ENCODE data around the gene GSG1L. TPM values are rescaled to one million over a fixed set of nuclear protein-coding genes. Genes with fewer than 3 reads are reported as not detected.

GSG1L gene
- total RNA-seq, 1 experiment from 2014 or later: not detected

DNA sequence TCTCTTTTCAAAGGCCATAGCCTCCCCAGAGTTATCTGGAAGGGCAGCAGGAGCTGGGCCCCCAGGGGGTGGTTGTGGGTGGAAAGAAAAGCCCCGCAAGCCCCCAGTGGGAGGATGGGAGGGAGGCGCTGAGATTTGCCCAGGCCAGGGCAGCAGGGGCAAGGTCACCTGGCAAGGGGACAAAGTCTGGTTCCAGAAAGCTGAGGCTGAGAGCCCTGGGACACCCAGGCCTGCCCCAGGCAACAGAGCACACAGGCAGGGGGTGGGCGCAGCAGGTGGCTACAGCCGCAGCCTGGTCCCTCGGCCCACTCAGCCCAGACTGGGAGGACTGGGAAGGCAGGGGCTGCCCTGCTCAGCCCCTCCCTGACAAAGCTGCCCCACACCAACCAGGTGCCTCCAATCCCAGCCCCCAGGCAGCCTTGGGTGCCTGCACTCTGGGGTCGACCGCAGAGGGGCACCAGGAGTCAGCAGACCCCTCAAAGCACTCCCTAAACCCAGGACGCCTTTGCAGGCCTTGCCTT, 23.7 kb upstream of the GSG1L start:
- Histone ChIP-seq H3K4me1 (replicated peaks) (no peaks in the 10 kb centered on the region), H3K9me3 (replicated peaks) (no peaks in the 10 kb centered on the region), H3K27ac (no peak overlapping the region), H3K36me3 (no peaks in the 10 kb centered on the region), H3K4me3 (no peak overlapping the region), H3K27me3 (replicated peaks) (no peaks in the 10 kb centered on the region)
- DNase-seq (ENCODE audit: low read depth in 1 of 2, low spot score in 2 of 2): no peak

DNA sequence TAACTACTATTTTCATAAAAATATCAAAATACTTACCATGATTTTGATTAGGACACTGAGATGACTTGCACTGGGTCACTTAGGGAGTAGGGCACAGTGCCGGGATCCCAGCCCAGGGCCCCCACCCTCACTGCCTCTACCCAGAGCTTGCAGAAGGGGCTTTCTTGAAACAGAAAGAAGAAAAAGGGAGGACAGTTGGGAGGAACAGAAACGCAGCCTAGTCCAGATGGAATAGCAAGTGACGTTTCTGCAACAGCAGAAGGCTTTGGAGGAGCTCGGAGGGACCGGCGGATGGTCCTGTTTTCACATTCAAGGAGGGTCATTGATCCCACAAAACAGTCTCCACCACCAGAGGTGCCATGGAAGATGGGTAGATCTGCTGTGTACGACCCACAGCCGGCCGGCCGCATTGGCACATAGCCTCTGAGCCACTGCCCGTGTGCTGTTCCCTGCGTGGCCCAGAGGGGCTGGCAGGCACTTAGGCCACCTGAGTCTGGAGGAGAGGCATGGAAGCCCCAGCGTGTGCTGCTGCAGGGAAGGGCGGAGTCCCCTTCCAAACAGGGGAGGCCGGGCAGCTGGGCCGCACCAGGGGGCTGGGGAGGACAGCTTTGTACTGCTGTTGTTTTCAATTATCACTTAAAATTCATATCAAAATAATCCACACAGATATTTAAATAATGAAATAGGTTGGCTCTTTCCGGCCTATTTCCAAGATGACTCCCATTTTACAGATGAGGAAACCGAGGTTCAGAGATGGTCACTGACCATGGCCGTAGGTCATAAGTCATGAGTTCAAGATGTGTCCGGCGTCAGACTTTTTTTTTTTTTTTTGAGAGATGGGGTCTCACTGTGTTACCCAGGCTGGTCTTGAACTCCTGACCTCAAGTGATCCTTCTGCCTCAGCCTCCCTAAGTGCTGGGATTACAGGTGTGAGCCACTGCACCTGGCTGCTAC, 22.9 kb upstream of the GSG1L start:
- Histone ChIP-seq H3K27ac (no peak overlapping the region), H3K36me3 (no peaks in the 10 kb centered on the region)

DNA sequence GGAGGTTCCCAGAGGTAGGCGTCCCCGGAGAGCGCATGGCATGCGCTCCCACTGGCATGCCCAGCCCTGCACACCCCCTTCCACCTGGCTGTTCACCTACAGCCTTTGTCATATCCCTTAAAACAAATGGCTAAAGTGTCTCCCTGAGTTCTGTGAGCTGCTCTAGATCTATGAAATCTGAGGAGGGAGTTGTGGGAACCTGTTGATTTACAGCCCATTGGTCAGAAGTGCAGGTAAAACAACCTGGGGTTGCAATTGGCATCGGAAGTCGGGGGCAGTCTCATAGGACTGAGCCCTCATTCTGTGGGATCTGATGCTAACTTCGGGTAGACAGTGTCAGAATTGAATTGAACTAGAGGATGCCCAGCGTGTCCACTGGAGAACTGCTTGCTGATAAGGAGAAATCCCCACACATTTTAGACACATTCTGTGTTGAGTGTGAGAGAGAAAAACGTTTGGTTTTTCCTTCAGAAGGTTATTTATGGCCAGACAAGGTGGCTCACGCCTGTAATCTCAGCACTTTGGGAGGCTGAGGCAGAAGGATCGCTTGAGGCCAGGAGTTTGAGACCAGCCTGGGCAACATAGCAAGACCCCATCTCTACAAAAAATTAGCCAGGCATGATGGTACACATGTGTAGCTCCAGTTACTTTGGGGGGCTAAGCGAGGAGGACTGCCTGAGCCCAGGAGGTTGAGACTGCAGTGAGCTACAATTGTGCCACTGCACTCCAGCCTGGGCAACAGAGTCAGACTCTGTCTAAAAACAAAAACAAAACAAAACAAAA, 22.1 kb upstream of the GSG1L start:
- Histone ChIP-seq H3K4me1 (replicated peaks) (no peaks in the 10 kb centered on the region), H3K36me3 (no peaks in the 10 kb centered on the region), H3K4me3 (no peak overlapping the region), H3K27ac (no peak overlapping the region), H3K9me3 (replicated peaks) (no peaks in the 10 kb centered on the region), H3K27me3 (replicated peaks) (no peaks in the 10 kb centered on the region)
- DNase-seq (ENCODE audit: low read depth in 1 of 2, low spot score in 2 of 2): no peak

More for the DNA sequence above, 22.9 kb upstream of the GSG1L start:
- Histone ChIP-seq H3K27me3 (replicated peaks) (no peaks in the 10 kb centered on the region), H3K4me3 (no peak overlapping the region), H3K4me1 (replicated peaks) (no peaks in the 10 kb centered on the region), H3K9me3 (replicated peaks) (no peaks in the 10 kb centered on the region)
- no peak for DNase-seq (ENCODE audit: low read depth in 1 of 2, low spot score in 2 of 2)

DNA sequence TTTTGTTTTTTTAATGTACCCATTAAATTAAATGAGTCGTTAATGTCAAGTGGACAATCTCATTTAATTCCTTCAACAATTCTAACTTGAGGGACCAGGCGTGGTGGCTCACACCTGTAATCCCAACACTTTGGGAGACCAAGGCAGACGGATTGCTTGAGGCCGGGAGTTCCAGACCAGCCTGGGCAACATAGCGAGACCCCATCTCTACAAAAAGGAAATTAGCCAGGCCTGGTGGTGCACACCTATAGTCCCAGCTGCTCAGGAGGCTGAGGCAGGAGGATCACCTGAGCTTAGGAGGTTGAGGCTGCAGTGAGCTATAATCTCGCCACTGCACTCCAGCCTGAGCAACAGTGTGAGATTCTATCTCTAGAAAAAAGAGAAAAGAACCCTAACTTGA, 20.7 kb upstream of the GSG1L start:
- Histone ChIP-seq H3K36me3 (no peaks in the 10 kb centered on the region), H3K27me3 (replicated peaks) (no peaks in the 10 kb centered on the region), H3K9me3 (replicated peaks) (no peaks in the 10 kb centered on the region), H3K27ac (no peak overlapping the region), H3K4me1 (replicated peaks) (no peaks in the 10 kb centered on the region), H3K4me3 (no peak overlapping the region)
- DNase-seq (ENCODE audit: low read depth in 1 of 2, low spot score in 2 of 2): no peak

DNA sequence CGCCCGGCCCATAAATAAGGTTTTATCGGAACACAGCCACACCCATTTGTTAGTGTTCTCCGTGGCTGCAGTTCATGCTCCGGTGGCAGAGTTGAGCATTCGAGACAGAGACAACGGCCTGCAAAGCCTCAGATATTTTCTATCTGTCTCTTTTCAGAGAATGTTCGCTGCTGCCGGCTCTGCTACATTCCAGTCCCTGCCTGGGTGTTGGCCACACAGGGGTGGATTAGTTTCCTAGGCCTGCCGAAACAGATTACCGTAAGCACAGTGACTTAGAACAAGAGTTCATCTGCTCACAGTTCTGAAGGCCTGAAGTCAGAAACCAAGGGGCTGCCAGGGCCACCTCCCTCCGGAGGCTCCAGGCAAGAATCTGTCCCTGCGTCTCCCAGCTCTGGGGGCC, 19.1 kb upstream of the GSG1L start:
- H3K9me3 ChIP-seq (replicated peaks): no peaks in the 10 kb centered on the region
- H3K27me3 ChIP-seq (replicated peaks): no peaks in the 10 kb centered on the region
- H3K36me3 ChIP-seq: no peaks in the 10 kb centered on the region
- no peak for DNase-seq (ENCODE audit: low read depth in 1 of 2, low spot score in 2 of 2)
- H3K4me1 ChIP-seq (replicated peaks): no peaks in the 10 kb centered on the region
- H3K27ac ChIP-seq: no peak overlapping the region
- no peak overlapping the region for H3K4me3 ChIP-seq

DNA sequence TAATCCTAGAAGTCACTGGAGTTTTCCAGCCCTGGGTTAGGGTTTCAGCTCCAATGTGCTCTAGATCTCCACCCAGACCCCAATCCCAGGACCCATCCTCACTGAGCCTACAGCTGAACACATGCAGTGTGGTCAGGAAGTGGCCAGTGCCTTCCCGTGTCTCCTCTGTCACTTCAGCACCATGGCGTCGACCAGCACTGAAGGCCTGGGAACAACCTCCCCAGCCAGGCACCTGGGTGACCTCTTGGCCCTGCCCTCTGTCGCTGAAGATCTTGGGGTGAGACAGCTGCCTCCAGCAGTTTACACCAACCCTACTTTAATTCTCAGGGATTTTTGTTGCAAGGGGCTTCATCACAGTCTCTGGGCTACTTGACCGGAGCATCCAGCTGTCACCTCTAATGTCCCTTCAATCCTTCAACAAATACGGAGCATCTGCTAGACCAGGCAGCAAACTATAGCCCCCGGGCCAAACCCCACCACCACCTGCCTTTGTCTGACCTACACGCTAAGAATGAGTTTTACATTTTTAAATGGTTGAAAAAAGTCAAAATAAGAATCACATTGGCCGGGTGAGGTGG, 18.0 kb upstream of the GSG1L start:
- Histone ChIP-seq H3K36me3 (no peaks in the 10 kb centered on the region), H3K27ac (no peak overlapping the region), H3K4me3 (no peak overlapping the region), H3K4me1 (replicated peaks) (no peaks in the 10 kb centered on the region), H3K9me3 (replicated peaks) (no peaks in the 10 kb centered on the region), H3K27me3 (replicated peaks) (no peaks in the 10 kb centered on the region)
- no peak for DNase-seq (ENCODE audit: low read depth in 1 of 2, low spot score in 2 of 2)

DNA sequence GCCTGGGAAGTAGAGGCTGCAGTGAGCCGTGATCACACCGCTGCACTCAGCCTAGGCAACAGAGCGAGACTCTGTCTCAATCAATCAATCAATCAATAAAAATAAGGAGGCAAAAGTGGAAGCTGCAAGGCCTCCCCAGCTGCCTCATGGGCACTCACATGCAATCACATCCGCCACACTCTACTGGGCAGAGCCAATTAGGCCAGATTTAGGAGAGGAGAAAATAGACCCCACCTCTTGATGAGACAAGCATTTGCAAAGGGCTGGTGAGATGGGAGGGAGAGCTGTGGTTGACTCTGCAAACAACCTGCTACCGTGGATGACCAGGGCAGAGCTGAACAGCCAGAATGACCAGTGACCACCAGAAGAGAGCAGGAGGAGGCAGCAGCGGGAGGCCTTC, 14.7 kb upstream of the GSG1L start:
- Histone ChIP-seq H3K27me3 (replicated peaks) (peaks cover 4% of the 10 kb centered on the region; the same call in 1 of the 2 replicates), H3K27ac (no peak overlapping the region), H3K36me3 (no peaks in the 10 kb centered on the region), H3K4me1 (replicated peaks) (no peaks in the 10 kb centered on the region), H3K9me3 (replicated peaks) (no peaks in the 10 kb centered on the region), H3K4me3 (no peak overlapping the region)
- DNase-seq (ENCODE audit: low read depth in 1 of 2, low spot score in 2 of 2): no peak

DNA sequence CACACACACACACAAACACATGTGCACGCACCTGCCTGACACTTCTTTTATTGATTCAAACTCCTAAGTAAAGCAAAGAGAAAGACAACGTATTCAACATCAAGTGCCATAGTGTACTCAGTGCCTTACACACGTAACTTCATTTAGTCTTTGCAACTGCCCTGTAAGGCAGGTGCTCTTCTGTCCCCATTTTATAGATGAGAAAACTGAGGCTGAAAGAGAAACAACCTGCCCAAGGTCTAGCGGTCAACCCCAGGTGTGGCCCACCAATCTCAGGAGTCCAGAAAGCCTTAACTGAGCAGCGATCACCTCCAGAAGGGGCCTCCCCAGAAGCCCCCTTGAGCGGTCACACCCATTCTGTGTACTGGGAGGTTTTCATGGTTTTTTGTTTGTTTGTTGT, 10.3 kb upstream of the GSG1L start:
- no peak for DNase-seq (ENCODE audit: low read depth in 1 of 2, low spot score in 2 of 2)
- Histone ChIP-seq H3K9me3 (replicated peaks) (no peaks in the 10 kb centered on the region), H3K4me1 (replicated peaks) (no peaks in the 10 kb centered on the region), H3K27me3 (replicated peaks) (peaks cover 26% of the 10 kb centered on the region), H3K36me3 (no peaks in the 10 kb centered on the region), H3K4me3 (no peak overlapping the region), H3K27ac (no peak overlapping the region)

DNA sequence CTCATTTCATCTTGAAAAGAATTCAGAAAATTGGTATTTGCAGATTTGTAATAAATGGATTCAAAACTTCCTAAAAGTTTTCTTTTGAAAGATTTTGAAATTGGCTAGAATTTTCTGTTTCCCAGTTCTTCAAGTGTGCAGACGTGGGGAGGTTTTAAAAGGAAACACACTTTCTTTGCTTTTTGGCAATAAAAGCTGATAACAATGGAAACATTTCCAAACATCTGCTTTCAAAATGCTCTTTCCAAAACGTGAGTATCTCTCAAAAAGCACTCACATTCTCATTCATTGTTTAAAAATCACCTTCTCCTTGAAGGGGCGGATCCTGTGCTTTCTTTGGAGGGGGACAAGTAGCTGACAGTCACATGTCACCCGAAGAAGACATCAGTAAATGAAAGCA, 8.6 kb upstream of the GSG1L start:
- Histone ChIP-seq H3K36me3 (no peaks in the 10 kb centered on the region), H3K4me3 (no peak overlapping the region), H3K27ac (no peak overlapping the region), H3K4me1 (replicated peaks) (no peaks in the 10 kb centered on the region), H3K27me3 (replicated peaks) (peaks cover 42% of the 10 kb centered on the region), H3K9me3 (replicated peaks) (no peaks in the 10 kb centered on the region)
- no peak for DNase-seq (ENCODE audit: low read depth in 1 of 2, low spot score in 2 of 2)

DNA sequence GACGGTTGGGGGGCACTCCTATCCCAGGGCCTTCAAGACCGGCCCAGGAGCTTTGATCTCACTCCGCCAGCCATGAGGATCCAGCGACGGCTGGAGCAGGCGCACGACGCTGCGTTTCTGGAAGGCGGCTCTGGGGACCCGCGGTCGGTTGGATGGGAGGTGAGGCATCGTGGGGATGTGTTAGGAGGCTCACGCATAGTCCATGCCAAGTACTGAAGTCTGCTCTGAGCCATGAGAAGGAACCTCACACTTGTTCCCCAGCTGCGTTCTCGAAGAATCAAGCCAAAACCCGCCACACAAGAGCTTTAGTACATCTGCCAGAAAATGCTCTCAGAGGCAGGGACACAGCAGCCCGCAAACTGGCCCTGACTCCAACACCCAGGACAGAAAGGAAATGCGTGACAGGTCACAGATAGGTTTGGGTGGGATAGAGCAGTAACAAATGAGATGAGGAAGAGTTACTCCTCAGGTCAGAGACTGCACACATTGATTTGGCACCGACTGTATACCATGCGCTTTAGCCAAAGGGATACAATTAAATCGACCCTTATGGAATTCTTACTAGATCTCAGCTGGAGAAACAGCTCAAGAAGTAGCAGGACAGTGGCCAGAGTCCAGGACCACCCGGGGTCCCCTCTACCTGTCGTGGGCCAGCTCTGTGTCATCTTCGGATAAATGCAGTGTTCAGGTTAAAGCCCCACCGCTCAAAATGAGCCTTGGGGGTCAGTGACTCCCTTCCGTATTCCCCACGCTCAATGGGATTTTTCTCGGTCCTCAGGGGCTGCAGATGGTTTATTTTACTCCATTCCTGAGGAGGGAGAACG, 6.7 kb upstream of the GSG1L start:
- H3K9me3 ChIP-seq (replicated peaks): no peaks in the 10 kb centered on the region
- H3K4me3 ChIP-seq: no peak overlapping the region
- no peaks in the 10 kb centered on the region for H3K4me1 ChIP-seq (replicated peaks)
- no peak overlapping the region for H3K27ac ChIP-seq
- DNase-seq (ENCODE audit: low read depth in 1 of 2, low spot score in 2 of 2): no peak
- peaks cover 57% of the 10 kb centered on the region for H3K27me3 ChIP-seq (replicated peaks)
- no peaks in the 10 kb centered on the region for H3K36me3 ChIP-seq

DNA sequence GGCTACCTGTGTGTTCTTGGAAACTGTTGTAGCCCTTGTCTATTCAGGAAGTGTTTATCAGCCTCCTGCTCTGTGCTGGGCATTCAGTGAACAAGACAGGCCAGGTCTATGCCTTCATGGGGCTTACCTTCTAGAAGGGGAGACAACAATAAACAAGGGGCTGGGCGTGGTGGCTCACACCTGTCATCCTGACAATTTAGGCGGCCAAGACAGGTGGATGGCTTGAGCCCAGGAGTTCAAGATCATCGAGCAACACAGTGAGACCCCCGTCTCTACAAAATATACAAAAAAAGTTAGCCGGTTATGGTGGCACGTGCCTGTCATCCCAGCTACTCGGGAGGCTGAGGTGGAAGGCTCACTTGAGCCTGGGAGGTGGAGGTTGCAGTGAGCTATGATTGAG, 5.5 kb upstream of the GSG1L start:
- H3K27ac ChIP-seq: no peak overlapping the region
- H3K4me1 ChIP-seq (replicated peaks): no peaks in the 10 kb centered on the region
- H3K4me3 ChIP-seq: no peak overlapping the region
- no peaks in the 10 kb centered on the region for H3K36me3 ChIP-seq
- no peak for DNase-seq (ENCODE audit: low read depth in 1 of 2, low spot score in 2 of 2)
- H3K9me3 ChIP-seq (replicated peaks): no peaks in the 10 kb centered on the region
- H3K27me3 ChIP-seq (replicated peaks): peaks cover 63% of the 10 kb centered on the region

DNA sequence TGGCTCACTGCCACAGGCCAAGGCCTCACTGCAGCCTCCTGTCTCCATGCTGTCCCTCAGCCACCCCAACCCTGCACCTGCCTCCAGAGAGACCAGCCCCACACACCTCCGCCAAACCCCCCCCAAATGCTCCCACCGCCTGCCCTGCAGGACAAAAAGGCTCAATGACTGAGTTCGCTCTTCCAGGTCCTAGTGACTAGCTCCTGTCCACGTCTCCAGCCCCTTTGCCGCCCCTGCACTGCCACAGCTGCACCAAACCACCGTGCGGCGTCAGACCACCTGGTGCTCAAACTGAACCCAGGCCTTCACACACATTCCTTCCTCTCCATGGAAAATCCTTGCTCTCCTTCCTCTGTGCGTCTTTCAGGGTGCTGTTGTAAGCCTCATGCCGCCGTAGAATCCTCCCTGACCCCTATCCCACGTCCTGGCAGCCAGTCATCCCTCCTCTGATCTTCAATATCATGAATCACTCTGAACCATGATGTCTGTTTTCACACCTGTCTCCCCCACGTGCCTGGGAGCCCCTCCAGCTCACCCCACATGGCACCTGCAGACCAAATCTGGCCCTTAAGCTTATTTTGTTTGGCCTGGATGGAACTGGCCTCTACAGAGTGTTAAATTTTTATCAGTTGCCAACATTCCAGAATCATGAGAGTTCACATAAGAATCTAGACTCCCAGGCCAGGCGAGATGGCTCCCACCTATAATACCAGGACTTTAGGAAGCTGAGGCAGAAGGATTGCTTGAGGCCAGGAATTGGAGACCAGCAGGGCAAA, 4.3 kb upstream of the GSG1L start:
- H3K4me1 ChIP-seq (replicated peaks): peaks cover 5% of the 10 kb centered on the region; the same call in 1 of the 2 replicates
- H3K27me3 ChIP-seq (replicated peaks): peaks cover 73% of the 10 kb centered on the region
- H3K36me3 ChIP-seq: no peaks in the 10 kb centered on the region
- H3K4me3 ChIP-seq: no peak overlapping the region
- no peak for DNase-seq (ENCODE audit: low read depth in 1 of 2, low spot score in 2 of 2)
- H3K27ac ChIP-seq: no peak overlapping the region
- H3K9me3 ChIP-seq (replicated peaks): no peaks in the 10 kb centered on the region

Measured in SJSA1 (cell line).